Spleen (tissue), 11 donors: ENCODE data around the gene PDXDC1. TPM values are rescaled to one million over a fixed set of nuclear protein-coding genes. Genes with fewer than 3 reads are reported as not detected.
A peak's percentile ranks its signal among the peaks of the same experiment; 100 is the strongest.
"Not testable (repeated sequence)": the region's sequence is repeated elsewhere in the genome, so short reads cannot be mapped to it uniquely, and the experiment has no call there.

Experiments
- DNase-seq: peaks from one replicate; pipeline ENCODE4 v3.0.0-alpha.2; 2020
- H3K27ac ChIP-seq, 8 donors: fragments of 200-600 bp; sonication (generic) in 7 of 8; 1 replicate in 4 of 8; 2 replicates in 4 of 8; pipeline versions ENCODE4 v1.5.0 to v1.8.0; 2016 to 2021; ENCODE audit warnings: inconsistent platforms in 4 of 8, mild to moderate bottlenecking in 4 of 8, moderate library complexity in 1 of 8
- H3K27me3 ChIP-seq, 7 donors: fragments of 200-600 bp; sonication (generic) in 6 of 7; replicated peaks in 1 of 7; 1 replicate in 4 of 7; 2 replicates in 3 of 7; pipeline versions ENCODE4 v1.5.0 to v1.8.0; 2016 to 2021; ENCODE audit warnings: inconsistent platforms in 3 of 7, mild to moderate bottlenecking in 1 of 7
- H3K36me3 ChIP-seq, 6 donors: fragments of 200-600 bp; sonication (generic) in 5 of 6; 1 replicate in 4 of 6; 2 replicates in 2 of 6; pipeline versions ENCODE4 v1.5.0 to v1.8.0; 2016 to 2021; ENCODE audit warnings: inconsistent platforms in 2 of 6
- H3K4me1 ChIP-seq, 6 donors: fragments of 200-600 bp; sonication (generic) in 5 of 6; 1 replicate in 3 of 6; 2 replicates in 3 of 6; pipeline versions ENCODE4 v1.5.0 to v1.8.0; 2016 to 2021; ENCODE audit warnings: inconsistent platforms in 3 of 6
- H3K4me3 ChIP-seq, 8 donors: fragments of 200-600 bp; sonication (generic) in 7 of 8; 1 replicate in 4 of 8; 2 replicates in 4 of 8; pipeline versions ENCODE4 v1.5.0 to v1.8.0; 2016 to 2021; ENCODE audit warnings: inconsistent platforms in 4 of 8, mild to moderate bottlenecking in 4 of 8, moderate library complexity in 2 of 8
- H3K9me3 ChIP-seq, 8 donors: fragments of 200-600 bp; sonication (generic) in 7 of 8; 1 replicate in 4 of 8; 2 replicates in 4 of 8; pipeline versions ENCODE4 v1.5.0 to v1.8.0; 2016 to 2021; ENCODE audit warnings: inconsistent platforms in 4 of 8
- POLR2AphosphoS5 ChIP-seq, 3 donors: sonication (generic); formaldehyde crosslinking; IDR thresholded peaks; one replicate each; pipeline ENCODE4 v1.5.1; 2017; ENCODE audit warnings: antibody characterized with exemption in 3 of 3
- WGBS, 5 donors: extraction: QIAGEN DNeasy Blood & Tissue Kit in 3 of 5; methylation state at CpG; one replicate each; pipeline versions ENCODE4 v1.1.5 to v1.1.7; 2013 to 2018; 5-methylcytosine and 5-hydroxymethylcytosine counted together
- intact Hi-C: fragments of 100-400 bp; cut with DNase I; formaldehyde crosslinking; loops from one replicate; pipeline ENCODE4 v1.15.0; 2023; ENCODE audit warnings: low total_unique reads
- polyA plus RNA-seq, 3 donors: library from polyadenylated mRNA; stranded (reverse); fragments of 200-250 nt; gene quantifications; one replicate each; pipeline ENCODE4 v1.2.1, GENCODE V29; 2013
- total RNA-seq, 7 donors: library from RNA; depleted of rRNA in 3 of 7; stranded (reverse); fragments of >200 nt in 3 of 7; fragmentation: NEBNext Ultra II Directional in 4 of 7; extraction: Animal tissue kit (Norgen Biotek cat#: 25700) in 4 of 7; gene quantifications; one replicate each; pipeline versions ENCODE4 v1.1.0 to v1.2.1, GENCODE V29; 2016 to 2021
- donor health status: healthy with polysubstance abuse.
- donor health status: DM: no; HTN: no; CAD: no; lungs with moderate emphysema.
- donor health status: DM: no; HTN: no; CAD: no.
- donor health status: Bipolar disorder and iron deficiency.
- donor health status: healthy.
- donor health status: DM: no; HTN: no; CAD: no.
- donor health status: DM: yes; HTN: yes; CAD: no.

The PDXDC1 gene
- total and polyA plus RNA-seq, 10 donors: 17.7 to 80.7 (median 62.8) TPM

GRCh38 chr16:14988661-14989191 is 13.9 kb downstream of the PDXDC1 start:
- intact Hi-C loops, H3K27ac ChIP-seq, H3K4me1 ChIP-seq, DNase-seq, H3K9me3 ChIP-seq, H3K27me3 ChIP-seq, H3K4me3 ChIP-seq: not testable (repeated sequence)
- peaks cover 0 to 71% (median 25%) of the 10 kb centered on the region in 6 donors for H3K36me3 ChIP-seq
- 80 to 96% (median 92%) methylated on average over 24 to 25 of the region's 25 CpGs for WGBS, 5 donors
- TF ChIP-seq POLR2AphosphoS5 (IDR thresholded peaks at IDR 0.05): peak in 2 of 3 donors; percentile 26 to 44

- H3K4me1 ChIP-seq, H3K27ac ChIP-seq, H3K4me3 ChIP-seq, H3K27me3 ChIP-seq, DNase-seq, intact Hi-C loops: not testable (repeated sequence)
- Histone ChIP-seq H3K9me3 (peaks cover 0 to 16% (median 6%) of the 10 kb centered on the region in 8 donors), H3K36me3 (peaks cover 0 to 69% (median 24%) of the 10 kb centered on the region in 6 donors)
- WGBS, 5 donors: 60 to 92% (median 80%) methylated on average over 11 to 93 of the region's 98 CpGs
- TF ChIP-seq POLR2AphosphoS5 (IDR thresholded peaks at IDR 0.05): peak in 1 of 3 donors; percentile 12
These were observed 14.8 kb downstream of the PDXDC1 start for GRCh38 chr16:14989291-14990281.

- H3K4me1 ChIP-seq: peaks cover 0 to 11% (median 1%) of the 10 kb centered on the region in 6 donors
- WGBS, 5 donors: 85 to 93% (median 92%) methylated on average over 3 to 7 of the region's 7 CpGs
These were observed 18.7 kb downstream of the PDXDC1 start for GRCh38 chr16:14993277-14994151.

GRCh38 chr16:14996702-14997101 is 21.9 kb downstream of the PDXDC1 start:
- intact Hi-C loops, H3K4me3 ChIP-seq, H3K27ac ChIP-seq, H3K27me3 ChIP-seq, DNase-seq: not testable (repeated sequence)
- peaks cover 0 to 50% (median 23%) of the 10 kb centered on the region in 6 donors for H3K36me3 ChIP-seq
- H3K9me3 ChIP-seq: peaks cover 0 to 16% (median 6%) of the 10 kb centered on the region in 8 donors
- peaks cover 0 to 10% (median 1%) of the 10 kb centered on the region in 6 donors for H3K4me1 ChIP-seq
- 87 to 96% (median 90%) methylated on average over 5 to 6 of the region's 6 CpGs for WGBS, 5 donors

More at GRCh38 chr16:14993277-14994151, 18.7 kb downstream of the PDXDC1 start:
- DNase-seq, H3K27me3 ChIP-seq, H3K27ac ChIP-seq, intact Hi-C loops, H3K4me3 ChIP-seq: not testable (repeated sequence)
- H3K36me3 ChIP-seq: peaks cover 0 to 44% (median 12%) of the 10 kb centered on the region in 6 donors
- peaks cover 0 to 16% (median 6%) of the 10 kb centered on the region in 8 donors for H3K9me3 ChIP-seq

GRCh38 chr16:14998300-14998699 is 23.5 kb downstream of the PDXDC1 start:
- intact Hi-C loops, H3K4me3 ChIP-seq: not testable (repeated sequence)

GRCh38 chr16:14999845-15000244 is 25.0 kb downstream of the PDXDC1 start:
- 90 to 93% (median 92%) methylated on average over 3 of the region's 3 CpGs for WGBS, 5 donors
- H3K27me3 ChIP-seq, H3K9me3 ChIP-seq, DNase-seq, intact Hi-C loops, H3K27ac ChIP-seq, H3K4me3 ChIP-seq: not testable (repeated sequence)
- H3K4me1 ChIP-seq: peaks cover 0 to 10% (median 1%) of the 10 kb centered on the region in 6 donors
- H3K36me3 ChIP-seq: peaks cover 0 to 67% (median 29%) of the 10 kb centered on the region in 6 donors

More at GRCh38 chr16:14998300-14998699, 23.5 kb downstream of the PDXDC1 start:
- H3K4me1 ChIP-seq: peaks cover 0 to 10% (median 1%) of the 10 kb centered on the region in 6 donors
- H3K27ac ChIP-seq, H3K9me3 ChIP-seq, H3K27me3 ChIP-seq: not testable (repeated sequence)
- DNase-seq: peak; percentile 29
- WGBS, 5 donors: 96 to 100% (median 97%) methylated on average over 7 of the region's 7 CpGs
- H3K36me3 ChIP-seq: peaks cover 0 to 51% (median 25%) of the 10 kb centered on the region in 6 donors

GRCh38 chr16:15002448-15002847 is 27.6 kb downstream of the PDXDC1 start:
- H3K27ac ChIP-seq, intact Hi-C loops, H3K4me3 ChIP-seq, H3K4me1 ChIP-seq, H3K27me3 ChIP-seq, H3K9me3 ChIP-seq, DNase-seq: not testable (repeated sequence)
- 75 to 93% (median 91%) methylated on average over 1 of the region's 3 CpGs for WGBS, 5 donors
- peaks cover 0 to 93% (median 42%) of the 10 kb centered on the region in 6 donors for H3K36me3 ChIP-seq

- intact Hi-C loops, H3K4me3 ChIP-seq, H3K27me3 ChIP-seq, H3K27ac ChIP-seq, H3K4me1 ChIP-seq, DNase-seq, H3K9me3 ChIP-seq: not testable (repeated sequence)
- WGBS, 5 donors: 75 to 87% (median 84%) methylated on average over 5 of the region's 5 CpGs
- H3K36me3 ChIP-seq: peaks cover 0 to 90% (median 42%) of the 10 kb centered on the region in 6 donors
These were observed 30.7 kb downstream of the PDXDC1 start for GRCh38 chr16:15005357-15006132.

- Histone ChIP-seq H3K4me1 (peaks cover 3 to 21% (median 6%) of the 10 kb centered on the region in 6 donors), H3K36me3 (peaks cover 0 to 92% (median 41%) of the 10 kb centered on the region in 6 donors)
- intact Hi-C loops, H3K4me3 ChIP-seq, H3K27ac ChIP-seq, H3K9me3 ChIP-seq, H3K27me3 ChIP-seq: not testable (repeated sequence)
- 85 to 95% (median 91%) methylated on average over 3 of the region's 3 CpGs for WGBS, 5 donors
- DNase-seq: peak; percentile 32
These were observed 33.8 kb downstream of the PDXDC1 start for GRCh38 chr16:15008647-15009046.
